Measurements from ENCODE around the gene LEP. TPM values are rescaled to one million over a fixed set of nuclear protein-coding genes. Genes with fewer than 3 reads are reported as not detected.
A peak's percentile ranks its signal among the peaks of the same experiment; 100 is the strongest.

The LEP gene
- total RNA-seq, 2 experiments from 2014 or later: not detected

DNA sequence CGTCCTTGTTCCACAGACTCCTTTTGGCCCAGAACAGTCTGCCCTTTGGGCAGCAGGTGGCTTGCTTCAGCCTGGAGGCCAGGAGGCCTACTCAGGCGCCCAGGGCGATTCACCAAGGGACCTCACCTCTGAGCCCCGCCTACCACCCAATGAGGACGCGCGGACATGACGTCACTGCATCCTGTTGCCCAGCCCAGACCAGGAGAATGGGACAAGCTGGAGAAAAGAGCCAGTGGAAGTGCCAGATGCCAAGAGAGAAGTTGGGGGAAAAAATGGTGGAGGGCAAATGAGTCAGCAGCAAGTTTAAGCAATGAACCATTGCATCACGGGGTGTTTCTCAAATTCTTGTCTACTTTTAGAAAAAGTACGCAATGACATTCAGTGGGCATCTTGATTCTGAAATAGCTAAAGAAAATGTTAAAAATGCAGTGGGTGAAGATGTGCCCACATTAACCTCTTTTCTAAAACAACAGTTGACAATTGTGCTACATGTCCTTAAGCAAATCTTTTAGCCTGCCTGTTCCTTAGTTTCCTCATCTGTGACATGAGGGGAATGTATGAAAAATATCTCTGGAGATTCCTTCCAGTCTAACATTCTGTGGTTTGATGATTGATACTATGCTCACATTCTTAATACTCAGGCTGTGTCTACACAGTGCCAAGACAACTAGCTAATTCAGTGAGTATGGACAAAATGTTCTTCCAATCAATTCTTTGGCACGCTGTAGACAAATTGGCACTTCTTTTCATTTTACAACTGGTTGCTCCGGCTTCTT, 23.9 kb upstream of the LEP start:
- no peak for TF ChIP-seq EZH2phosphoT487 (IDR thresholded peaks at IDR 0.05; ENCODE audit: borderline replicate concordance, low read depth, low read length)
- TF ChIP-seq, protein P1, sequence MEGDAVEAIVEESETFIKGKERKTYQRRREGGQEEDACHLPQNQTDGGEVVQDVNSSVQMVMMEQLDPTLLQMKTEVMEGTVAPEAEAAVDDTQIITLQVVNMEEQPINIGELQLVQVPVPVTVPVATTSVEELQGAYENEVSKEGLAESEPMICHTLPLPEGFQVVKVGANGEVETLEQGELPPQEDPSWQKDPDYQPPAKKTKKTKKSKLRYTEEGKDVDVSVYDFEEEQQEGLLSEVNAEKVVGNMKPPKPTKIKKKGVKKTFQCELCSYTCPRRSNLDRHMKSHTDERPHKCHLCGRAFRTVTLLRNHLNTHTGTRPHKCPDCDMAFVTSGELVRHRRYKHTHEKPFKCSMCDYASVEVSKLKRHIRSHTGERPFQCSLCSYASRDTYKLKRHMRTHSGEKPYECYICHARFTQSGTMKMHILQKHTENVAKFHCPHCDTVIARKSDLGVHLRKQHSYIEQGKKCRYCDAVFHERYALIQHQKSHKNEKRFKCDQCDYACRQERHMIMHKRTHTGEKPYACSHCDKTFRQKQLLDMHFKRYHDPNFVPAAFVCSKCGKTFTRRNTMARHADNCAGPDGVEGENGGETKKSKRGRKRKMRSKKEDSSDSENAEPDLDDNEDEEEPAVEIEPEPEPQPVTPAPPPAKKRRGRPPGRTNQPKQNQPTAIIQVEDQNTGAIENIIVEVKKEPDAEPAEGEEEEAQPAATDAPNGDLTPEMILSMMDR (conservative IDR thresholded peaks at IDR 0.05; ENCODE audit: low read length): no peak
- DNase-seq (ENCODE audit: low spot score): no peak
- CTCF ChIA-PET (ENCODE audit: unreplicated experiment): no interaction called here
- no peak overlapping the region for H3K4me3 ChIP-seq (ENCODE audit: low read depth, low read length, poor library complexity, severe bottlenecking)
- no TSS peak for BruUV-seq (replicated peaks)
- no peaks in the 10 kb centered on the region for H4K20me1 ChIP-seq (ENCODE audit: insufficient read depth, low read length)
- no peaks in the 10 kb centered on the region for H3K9me2 ChIP-seq (ENCODE audit: insufficient read depth, low read length)
- H3K36me3 ChIP-seq (ENCODE audit: insufficient read depth, low read length): no peaks in the 10 kb centered on the region
- no peaks in the 10 kb centered on the region for H3K79me2 ChIP-seq (ENCODE audit: insufficient read depth, low read depth, low read length)
- H3K4me2 ChIP-seq (ENCODE audit: low read length): no peak overlapping the region
- H3K27ac ChIP-seq (ENCODE audit: low read depth, low read length, poor library complexity, severe bottlenecking): no peak overlapping the region
- intact Hi-C loops (cut with micrococcal nuclease; ENCODE audit: unreplicated experiment): loop anchor here (10.0 kb wide), 1 partner anchor 772 kb away; no protein-coding TSS in a partner anchor
- H3K4me1 ChIP-seq (ENCODE audit: insufficient read depth, low read length, poor library complexity, severe bottlenecking): no peaks in the 10 kb centered on the region
- H3K9me3 ChIP-seq (ENCODE audit: low read length): no peaks in the 10 kb centered on the region
- POLR2A ChIA-PET: no interaction called here
- H2AFZ ChIP-seq (ENCODE audit: low read length): no peak overlapping the region

DNA sequence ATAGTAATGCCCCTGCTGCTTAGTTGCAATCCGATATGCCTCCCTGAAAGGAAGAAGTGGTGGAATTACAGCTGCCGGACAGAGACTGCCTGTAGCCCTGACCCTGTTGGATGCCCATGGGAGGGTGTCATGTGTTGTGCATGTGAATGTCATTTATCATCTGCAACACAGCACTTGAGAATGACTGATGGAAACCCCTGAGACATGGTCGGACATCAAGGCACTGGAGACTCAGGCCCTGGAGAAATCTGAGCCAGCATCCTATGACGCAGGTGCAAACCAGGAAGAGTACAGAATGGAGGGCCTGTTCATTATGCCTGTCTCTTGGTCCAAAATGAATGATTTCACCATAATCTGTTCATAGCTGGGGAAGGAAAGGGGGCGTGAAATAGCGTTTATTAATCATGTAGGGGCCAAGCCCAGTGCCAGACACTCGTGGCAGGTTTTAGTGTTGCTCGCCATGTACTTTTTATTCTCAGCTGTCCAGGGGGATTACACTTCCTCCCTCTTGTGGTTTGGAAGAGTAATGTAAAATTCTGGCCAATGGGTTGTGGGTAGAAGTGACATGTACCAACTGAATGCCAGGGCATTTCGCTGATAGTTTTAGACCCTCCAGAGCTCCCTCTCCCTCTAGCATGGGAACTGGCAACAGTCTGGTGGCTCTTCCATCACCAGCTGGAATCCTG, 23.0 kb upstream of the LEP start:
- Histone ChIP-seq H3K4me1 (ENCODE audit: insufficient read depth, low read length, poor library complexity, severe bottlenecking) (no peaks in the 10 kb centered on the region), H3K79me2 (ENCODE audit: insufficient read depth, low read depth, low read length) (no peaks in the 10 kb centered on the region), H2AFZ (ENCODE audit: low read length) (no peak overlapping the region), H3K4me3 (ENCODE audit: low read depth, low read length, poor library complexity, severe bottlenecking) (no peak overlapping the region), H3K9me2 (ENCODE audit: insufficient read depth, low read length) (no peaks in the 10 kb centered on the region), H3K4me2 (ENCODE audit: low read length) (no peak overlapping the region), H3K27ac (ENCODE audit: low read depth, low read length, poor library complexity, severe bottlenecking) (no peak overlapping the region), H4K20me1 (ENCODE audit: insufficient read depth, low read length) (no peaks in the 10 kb centered on the region), H3K9me3 (ENCODE audit: low read length) (no peaks in the 10 kb centered on the region), H3K36me3 (ENCODE audit: insufficient read depth, low read length) (no peaks in the 10 kb centered on the region)
- BruUV-seq (replicated peaks): no TSS peak
- intact Hi-C loops (cut with micrococcal nuclease; ENCODE audit: unreplicated experiment): loop anchor here (10.0 kb wide), 1 partner anchor 773 kb away; no protein-coding TSS in a partner anchor
- ChIA-PET POLR2A (interaction anchor here (1.1 to 1.2 kb wide), 2 partner anchors 10 to 29 kb away, joined by 3 read pairs; no protein-coding TSS in a partner anchor), CTCF (ENCODE audit: unreplicated experiment) (no interaction called here)
- TF ChIP-seq EZH2phosphoT487 (IDR thresholded peaks at IDR 0.05; ENCODE audit: borderline replicate concordance, low read depth, low read length): no peak
- TF ChIP-seq, protein P1 (conservative IDR thresholded peaks at IDR 0.05; ENCODE audit: low read length): peak; percentile 50
- no peak for DNase-seq (ENCODE audit: low spot score)

DNA sequence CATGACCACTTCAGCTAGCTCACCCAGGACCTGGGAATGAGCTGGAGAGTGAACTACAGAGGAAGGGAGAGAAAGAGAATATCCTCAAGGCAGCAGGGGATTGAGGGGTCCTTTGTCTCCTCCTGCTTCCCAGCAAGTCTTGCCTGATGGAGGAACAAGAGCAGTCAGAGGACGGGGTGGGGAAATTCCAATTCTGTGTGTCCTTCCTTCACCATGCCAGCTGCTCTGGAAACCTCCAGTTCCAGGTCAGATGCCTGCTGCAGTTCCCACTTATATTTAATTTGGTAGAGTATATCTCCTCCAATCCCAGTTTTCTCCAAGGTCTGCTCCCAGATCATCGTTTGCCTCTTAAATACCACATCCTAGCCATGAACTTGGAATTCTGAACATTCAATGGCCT, 21.4 kb upstream of the LEP start:
- H3K4me2 ChIP-seq (ENCODE audit: low read length): no peak overlapping the region
- H3K4me3 ChIP-seq (ENCODE audit: low read depth, low read length, poor library complexity, severe bottlenecking): no peak overlapping the region
- intact Hi-C loops (cut with micrococcal nuclease; ENCODE audit: unreplicated experiment): loop anchor here (10.0 kb wide), 1 partner anchor 775 kb away; no protein-coding TSS in a partner anchor
- H3K9me2 ChIP-seq (ENCODE audit: insufficient read depth, low read length): no peaks in the 10 kb centered on the region
- TF ChIP-seq, protein P1 (conservative IDR thresholded peaks at IDR 0.05; ENCODE audit: low read length): no peak
- TF ChIP-seq EZH2phosphoT487 (IDR thresholded peaks at IDR 0.05; ENCODE audit: borderline replicate concordance, low read depth, low read length): no peak
- no peaks in the 10 kb centered on the region for H3K79me2 ChIP-seq (ENCODE audit: insufficient read depth, low read depth, low read length)
- ChIA-PET POLR2A (no interaction called here), CTCF (ENCODE audit: unreplicated experiment) (no interaction called here)
- H4K20me1 ChIP-seq (ENCODE audit: insufficient read depth, low read length): no peaks in the 10 kb centered on the region
- H3K27ac ChIP-seq (ENCODE audit: low read depth, low read length, poor library complexity, severe bottlenecking): no peak overlapping the region
- no peak for DNase-seq (ENCODE audit: low spot score)
- H3K36me3 ChIP-seq (ENCODE audit: insufficient read depth, low read length): no peaks in the 10 kb centered on the region
- BruUV-seq (replicated peaks): no TSS peak
- no peak overlapping the region for H2AFZ ChIP-seq (ENCODE audit: low read length)
- no peaks in the 10 kb centered on the region for H3K4me1 ChIP-seq (ENCODE audit: insufficient read depth, low read length, poor library complexity, severe bottlenecking)
- H3K9me3 ChIP-seq (ENCODE audit: low read length): no peaks in the 10 kb centered on the region

Data from OCI-LY7 (cell line).